HepG2 (cell line): ENCODE data around the gene ZBTB34. TPM values are rescaled to one million over a fixed set of nuclear protein-coding genes. Genes with fewer than 3 reads are reported as not detected.

Experiments used
- FOXC1 ChIP-seq: sonication (generic); formaldehyde crosslinking; IDR thresholded peaks from 2 replicates; pipeline ENCODE4 v1.8.0; 2022; ENCODE audit warnings: mild to moderate bottlenecking, missing genetic modification reagents, borderline replicate concordance
- MBD4 ChIP-seq: IDR thresholded peaks from 2 replicates; pipeline ENCODE4 v1.6.1; 2012; ENCODE audit warnings: low read length, inconsistent platforms, borderline replicate concordance
- MED13 ChIP-seq: sonication (generic); formaldehyde crosslinking; IDR thresholded peaks from 2 replicates; pipeline ENCODE4 v1.5.0; 2020; ENCODE audit warnings: missing genetic modification reagents
- TCF12 ChIP-seq, 2 experiments: fragments of 450-650 bp in 1 of 2; sonication (generic) in 1 of 2; formaldehyde crosslinking in 1 of 2; IDR thresholded peaks; 2 replicates each; pipeline versions ENCODE4 v1.6.1 to v1.8.0; 2017 to 2022; ENCODE audit warnings: antibody characterized with exemption in 1 of 2, mild to moderate bottlenecking in 1 of 2, missing genetic modification reagents in 1 of 2, moderate library complexity in 1 of 2
- THYN1 ChIP-seq: sonication (generic); formaldehyde crosslinking; IDR thresholded peaks from 2 replicates; pipeline ENCODE4 v1.8.1; 2023; ENCODE audit warnings: low read depth, mild to moderate bottlenecking, moderate library complexity, missing genetic modification reagents, borderline replicate concordance
- ZNF124 ChIP-seq: sonication (generic); formaldehyde crosslinking; IDR thresholded peaks from 2 replicates; pipeline ENCODE4 v1.4.0; 2020; ENCODE audit warnings: missing genetic modification reagents
- ZNF138 ChIP-seq: sonication (generic); formaldehyde crosslinking; IDR thresholded peaks from 2 replicates; pipeline ENCODE4 v1.5.0; 2020; ENCODE audit warnings: mild to moderate bottlenecking, low read depth, missing genetic modification reagents
- ZNF235 ChIP-seq: sonication (generic); formaldehyde crosslinking; IDR thresholded peaks from 2 replicates; pipeline ENCODE4 v1.8.1; 2023; ENCODE audit warnings: mild to moderate bottlenecking, missing genetic modification reagents, borderline replicate concordance
- ZSCAN20 ChIP-seq: sonication (generic); formaldehyde crosslinking; IDR thresholded peaks from 2 replicates; pipeline ENCODE4 v1.4.0; 2020; ENCODE audit warnings: missing genetic modification reagents, mild to moderate bottlenecking, borderline replicate concordance
- ZSCAN25 ChIP-seq: sonication (generic); formaldehyde crosslinking; IDR thresholded peaks from 2 replicates; pipeline ENCODE4 v1.8.0; 2022; ENCODE audit warnings: mild to moderate bottlenecking, missing genetic modification reagents
- polyA plus RNA-seq, 8 experiments: library from polyadenylated mRNA; depleted of rRNA in 3 of 8; stranded (reverse) in 7 of 8; unstranded in 1 of 8; fragments of >200 nt; fragmentation: Illumina TruSeq in 4 of 8; extraction: Trizol in 4 of 8; gene quantifications; 2 replicates each; pipeline versions ENCODE4 v1.2.1 to v1.2.3, GENCODE V29; 2011 to 2016; ENCODE audit warnings: low read depth in 4 of 8, missing spikeins in 1 of 8, mixed read lengths in 1 of 8; ENCODE audit not compliant: insufficient read depth in 1 of 8
- total RNA-seq, 5 experiments: library from RNA; depleted of rRNA; stranded (reverse); fragments of >200 nt; fragmentation: Illumina TruSeq; extraction: Trizol; gene quantifications; 2 replicates each; pipeline ENCODE4 v1.2.3, GENCODE V29; 2016; ENCODE audit warnings: low read depth in 1 of 5
- TF ChIP-seq, protein P1 (sequence below): sonication (generic); formaldehyde crosslinking; IDR thresholded peaks from 2 replicates; pipeline ENCODE4 v1.5.0; 2020; ENCODE audit warnings: missing genetic modification reagents
- TF ChIP-seq, protein P2 (sequence below): sonication (generic); formaldehyde crosslinking; IDR thresholded peaks from 2 replicates; pipeline ENCODE4 v1.9.0; 2022; ENCODE audit warnings: low read depth, missing genetic modification reagents

Gene ZBTB34
- total and polyA plus RNA-seq, 2 of the 13 experiments (the other 11 are each of a cell fraction or from before 2014, with no cell fraction given): 5.9 to 8.7 TPM

DNA sequence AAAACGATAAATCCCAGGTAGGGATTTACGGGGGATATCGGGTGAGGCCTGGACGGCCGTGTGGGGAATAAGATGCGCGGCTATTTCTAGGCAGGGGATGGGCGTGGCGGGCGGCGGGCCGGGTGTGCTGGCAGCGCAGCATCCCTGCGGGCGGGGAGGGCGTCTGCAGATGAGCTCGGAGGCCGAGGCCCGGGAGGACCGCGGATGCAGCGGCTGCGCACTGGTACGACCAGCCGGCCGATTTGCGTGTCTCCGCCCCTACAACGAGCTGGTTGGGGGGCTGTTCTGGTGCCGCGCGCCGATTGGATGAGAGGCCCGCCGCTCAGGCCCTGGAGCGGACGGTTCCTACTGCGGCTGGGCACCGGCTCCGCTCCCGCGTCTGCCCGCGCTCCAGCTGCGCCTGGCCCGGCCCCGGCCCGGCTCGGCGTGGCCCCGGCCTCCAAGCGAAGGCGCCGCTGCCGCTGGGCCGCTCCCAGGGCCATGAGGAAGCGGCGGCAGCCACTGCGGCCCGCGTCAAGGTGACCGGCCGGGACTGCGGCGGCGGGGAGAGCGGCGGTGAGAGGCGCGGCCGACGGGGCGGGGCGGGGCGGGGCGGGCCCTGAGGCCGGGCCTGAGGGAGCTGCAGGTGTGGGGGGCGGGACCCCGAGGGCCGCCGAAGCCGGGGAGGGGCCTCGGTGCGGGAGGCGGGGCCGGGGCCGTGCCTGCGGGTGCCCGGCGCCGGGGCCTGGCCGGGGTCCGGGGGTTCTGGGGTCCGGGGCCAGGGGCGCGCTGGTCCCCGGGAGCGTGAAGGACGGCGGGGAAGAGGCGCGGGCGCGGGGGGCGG lies 54.2 kb downstream of the ZBTB34 start, which contains the start of gene RALGPS1 (continued):
- no peak for TF ChIP-seq TCF12 (IDR thresholded peaks at IDR 0.05)
- TF ChIP-seq TCF12 (CRISPR knock-in tag; IDR thresholded peaks at IDR 0.05): no peak
- TF ChIP-seq ZSCAN25 (CRISPR knock-in tag): peak; percentile 88
- TF ChIP-seq, protein P1, sequence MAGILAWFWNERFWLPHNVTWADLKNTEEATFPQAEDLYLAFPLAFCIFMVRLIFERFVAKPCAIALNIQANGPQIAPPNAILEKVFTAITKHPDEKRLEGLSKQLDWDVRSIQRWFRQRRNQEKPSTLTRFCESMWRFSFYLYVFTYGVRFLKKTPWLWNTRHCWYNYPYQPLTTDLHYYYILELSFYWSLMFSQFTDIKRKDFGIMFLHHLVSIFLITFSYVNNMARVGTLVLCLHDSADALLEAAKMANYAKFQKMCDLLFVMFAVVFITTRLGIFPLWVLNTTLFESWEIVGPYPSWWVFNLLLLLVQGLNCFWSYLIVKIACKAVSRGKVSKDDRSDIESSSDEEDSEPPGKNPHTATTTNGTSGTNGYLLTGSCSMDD (CRISPR knock-in tag): no peak
- TF ChIP-seq, protein P2, sequence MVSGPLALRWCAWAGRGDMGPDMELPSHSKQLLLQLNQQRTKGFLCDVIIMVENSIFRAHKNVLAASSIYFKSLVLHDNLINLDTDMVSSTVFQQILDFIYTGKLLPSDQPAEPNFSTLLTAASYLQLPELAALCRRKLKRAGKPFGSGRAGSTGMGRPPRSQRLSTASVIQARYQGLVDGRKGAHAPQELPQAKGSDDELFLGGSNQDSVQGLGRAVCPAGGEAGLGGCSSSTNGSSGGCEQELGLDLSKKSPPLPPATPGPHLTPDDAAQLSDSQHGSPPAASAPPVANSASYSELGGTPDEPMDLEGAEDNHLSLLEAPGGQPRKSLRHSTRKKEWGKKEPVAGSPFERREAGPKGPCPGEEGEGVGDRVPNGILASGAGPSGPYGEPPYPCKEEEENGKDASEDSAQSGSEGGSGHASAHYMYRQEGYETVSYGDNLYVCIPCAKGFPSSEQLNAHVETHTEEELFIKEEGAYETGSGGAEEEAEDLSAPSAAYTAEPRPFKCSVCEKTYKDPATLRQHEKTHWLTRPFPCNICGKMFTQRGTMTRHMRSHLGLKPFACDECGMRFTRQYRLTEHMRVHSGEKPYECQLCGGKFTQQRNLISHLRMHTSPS (CRISPR knock-in tag): no peak
- no peak for TF ChIP-seq ZNF138 (CRISPR knock-in tag)
- no peak for TF ChIP-seq FOXC1 (CRISPR knock-in tag)
- no peak for TF ChIP-seq ZSCAN20 (CRISPR knock-in tag)
- TF ChIP-seq ZNF124: no peak
- no peak for TF ChIP-seq ZNF235 (CRISPR knock-in tag)
- TF ChIP-seq MED13 (CRISPR knock-in tag): no peak
- no peak for TF ChIP-seq MBD4
- TF ChIP-seq THYN1 (CRISPR knock-in tag): no peak
